GM19438 (cell line): ENCODE measurements around the gene NPSR1.
"Not testable (repeated sequence)": the region's sequence is repeated elsewhere in the genome, so short reads cannot be mapped to it uniquely, and the experiment has no call there.

ENCODE experiments used
- ATAC-seq: cut with Tn5 transposase; IDR thresholded peaks from one replicate; pipeline ENCODE4 v1.9.1; 2021; ENCODE audit warnings: low read depth; ENCODE audit not compliant: unreplicated experiment

NPSR1 gene

GRCh38 chr7:34831436-34831835 is 173.4 kb downstream of the NPSR1 start:
- no peak for ATAC-seq

DNA sequence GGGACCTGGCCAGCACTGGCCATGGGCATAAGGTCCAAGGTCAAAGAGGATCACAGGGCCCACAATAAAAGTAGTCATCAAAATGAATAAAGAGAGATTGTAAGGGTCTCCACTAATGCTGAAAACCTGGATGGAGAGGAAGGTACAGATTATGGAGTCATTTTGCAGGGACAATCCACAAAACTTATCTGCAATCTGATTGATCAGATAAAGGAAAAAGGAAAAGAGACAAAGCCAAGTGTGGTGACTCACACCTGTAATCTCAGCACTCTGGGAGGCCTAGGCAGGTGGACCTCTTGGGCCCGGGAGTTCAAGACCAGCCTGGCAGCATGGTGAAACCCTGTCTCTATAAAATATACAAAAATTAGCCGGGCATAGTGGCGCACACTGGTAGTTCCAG is 174.0 kb downstream of the NPSR1 start:
- ATAC-seq, result no peak

DNA sequence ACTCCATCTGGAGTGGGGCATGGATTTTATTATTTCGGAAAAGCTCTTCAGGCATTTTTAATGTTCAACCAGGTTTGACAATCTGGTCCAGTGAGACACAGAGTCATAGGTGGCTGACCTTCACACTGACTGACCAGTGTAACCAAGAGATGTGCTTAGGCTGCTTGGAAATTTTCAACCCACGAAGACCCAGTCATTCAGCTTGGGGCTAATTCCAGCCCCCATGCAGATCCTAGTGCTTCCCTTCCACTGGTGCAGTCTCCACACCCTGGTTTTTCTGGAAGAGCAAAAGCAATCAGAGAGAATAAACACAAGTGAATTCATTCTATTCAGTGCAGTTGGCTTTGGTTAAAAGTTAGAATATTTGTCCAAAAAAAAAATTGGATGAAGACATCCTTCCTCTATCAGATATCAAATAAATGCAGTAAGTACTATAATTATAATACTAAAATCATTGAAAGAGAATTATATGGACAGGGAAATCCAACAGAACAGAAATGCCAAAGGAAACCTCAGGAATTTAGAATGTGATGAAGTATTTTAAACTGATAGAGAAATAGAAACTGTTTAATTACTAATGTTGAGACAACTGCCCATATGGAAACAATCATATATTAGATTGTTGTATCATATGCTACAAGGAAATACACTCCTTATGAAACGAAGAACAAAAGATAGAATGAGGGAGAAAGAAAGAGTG is 178.0 kb downstream of the NPSR1 start:
- ATAC-seq, result no peak

DNA sequence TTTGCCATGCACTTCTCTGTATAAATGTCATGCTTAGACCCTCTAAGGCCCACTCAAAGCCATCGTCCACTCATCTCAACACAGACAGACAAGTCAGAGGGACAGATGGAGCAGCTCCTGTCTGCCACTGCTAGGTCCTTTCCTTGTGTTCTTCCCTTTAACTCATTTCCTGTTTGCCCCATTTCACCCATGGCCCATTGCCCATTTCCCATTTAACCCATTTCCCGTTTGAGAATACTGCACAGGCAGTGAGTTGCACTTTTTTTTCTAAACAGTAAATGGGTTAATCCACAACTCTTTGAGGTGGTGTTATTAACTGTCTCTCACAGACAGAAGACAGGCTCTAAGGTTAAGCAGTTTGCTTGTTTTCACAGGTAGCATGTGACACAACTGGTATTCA is 179.3 kb downstream of the NPSR1 start:
- no peak for ATAC-seq

DNA sequence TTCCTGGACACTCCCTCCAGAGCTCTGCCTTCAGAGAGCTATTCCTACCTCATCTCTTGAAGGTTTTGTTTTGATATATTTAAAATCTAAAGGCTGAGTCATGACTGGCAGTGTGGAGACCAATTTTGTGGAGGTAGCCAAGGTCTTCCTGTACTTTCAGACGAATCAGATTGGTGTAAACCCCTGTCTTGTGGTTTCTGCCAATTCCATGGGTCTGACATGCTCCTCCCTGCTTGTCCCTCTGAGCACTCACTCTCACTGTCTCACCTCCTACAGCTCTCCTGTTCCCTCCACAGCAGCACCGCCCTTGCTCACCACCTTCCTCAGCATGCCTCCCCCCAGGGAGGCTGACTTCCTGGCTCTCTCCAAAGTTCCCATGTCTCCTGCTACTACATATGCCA is 179.8 kb downstream of the NPSR1 start:
- no peak for ATAC-seq

DNA sequence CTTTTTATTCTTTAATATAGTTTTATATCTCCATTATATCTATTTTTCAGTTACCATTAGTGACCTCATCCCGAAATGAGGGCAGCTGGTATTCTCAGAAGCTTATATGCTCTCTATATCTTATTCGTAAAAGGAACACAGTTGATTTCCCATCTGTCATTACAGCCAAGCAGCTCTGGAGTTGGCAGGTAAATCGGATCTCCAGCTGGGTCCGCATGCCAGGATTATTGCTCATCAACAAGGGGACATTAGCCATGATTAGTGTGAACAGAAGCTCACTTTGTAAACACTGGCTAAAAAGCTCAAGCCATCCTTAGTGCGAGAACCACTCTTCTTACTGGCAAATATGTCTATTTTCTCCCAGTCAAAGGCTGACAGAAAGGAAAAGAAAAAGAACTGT is 180.3 kb downstream of the NPSR1 start:
- no peak for ATAC-seq

GRCh38 chr7:34839645-34840044 is 181.6 kb downstream of the NPSR1 start:
- ATAC-seq, result no peak

DNA sequence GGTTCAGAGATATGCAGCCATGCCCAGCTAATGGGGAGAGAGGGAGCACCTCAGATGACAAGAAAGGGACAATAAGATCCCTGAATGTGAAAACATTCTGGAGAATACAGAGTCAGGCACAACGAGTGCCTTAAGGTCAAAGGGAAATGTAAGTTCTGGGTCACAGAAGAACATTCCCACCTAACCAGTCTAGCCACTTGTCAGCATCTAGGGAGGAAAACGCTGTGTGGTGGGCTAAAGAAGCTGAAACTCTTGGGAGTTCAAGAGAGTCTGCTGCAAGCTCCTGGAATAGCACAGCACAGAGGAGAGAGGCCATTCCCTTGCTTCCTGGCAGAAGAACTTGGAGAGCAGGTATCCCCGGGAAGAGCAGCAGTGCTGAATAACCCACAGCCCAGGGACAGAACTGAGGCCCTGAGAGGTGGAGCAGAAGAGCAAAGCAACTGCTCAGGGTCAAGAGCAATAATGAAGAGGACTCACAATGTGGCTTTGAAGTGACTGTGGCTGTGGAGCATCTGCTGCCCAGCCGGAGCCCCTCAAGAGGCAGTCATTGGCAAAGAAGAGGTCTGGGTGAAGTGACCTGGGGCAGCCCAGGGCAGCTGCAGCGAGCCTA is 182.3 kb downstream of the NPSR1 start:
- no peak for ATAC-seq

DNA sequence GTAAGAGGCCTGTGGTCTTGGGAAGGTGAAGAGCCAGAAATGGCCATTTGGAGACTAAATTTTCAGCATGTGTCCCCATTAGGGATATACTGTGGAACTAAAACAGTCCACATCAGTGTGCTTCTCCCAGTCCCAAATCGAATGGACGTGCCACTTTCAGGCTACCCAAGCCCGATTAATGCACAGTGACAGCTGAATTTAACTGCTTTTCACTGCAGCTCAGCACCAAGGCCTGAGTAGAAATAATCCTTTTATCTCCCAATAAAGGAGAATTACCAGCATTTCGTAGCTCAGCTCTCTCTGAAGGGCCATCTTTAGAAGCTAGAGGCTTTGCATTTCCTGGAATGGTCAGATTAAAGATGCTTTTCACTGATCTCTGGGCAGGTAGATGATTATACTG is 183.3 kb downstream of the NPSR1 start:
- ATAC-seq, result no peak

GRCh38 chr7:34842782-34843181 is 184.8 kb downstream of the NPSR1 start:
- ATAC-seq, result no peak

DNA sequence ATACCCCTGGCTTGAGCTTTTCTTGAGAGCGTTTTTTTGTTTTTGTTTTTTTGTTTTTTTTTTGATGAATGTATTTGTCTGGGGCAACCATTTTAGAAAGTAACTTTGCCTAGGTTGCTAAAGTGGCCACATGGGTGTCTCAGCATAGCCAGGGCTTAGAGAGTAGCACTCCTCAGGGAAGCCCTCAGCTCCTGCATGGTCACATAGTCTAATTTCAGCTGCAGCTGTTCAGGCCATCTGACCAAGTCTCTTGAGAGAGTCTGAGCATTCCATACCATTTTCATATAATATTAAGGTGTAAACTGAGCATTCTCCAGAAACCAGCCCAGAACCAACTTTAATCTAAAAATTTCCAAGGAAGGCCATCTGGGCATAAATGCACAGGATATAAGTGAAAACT is 186.4 kb downstream of the NPSR1 start:
- ATAC-seq, result no peak

DNA sequence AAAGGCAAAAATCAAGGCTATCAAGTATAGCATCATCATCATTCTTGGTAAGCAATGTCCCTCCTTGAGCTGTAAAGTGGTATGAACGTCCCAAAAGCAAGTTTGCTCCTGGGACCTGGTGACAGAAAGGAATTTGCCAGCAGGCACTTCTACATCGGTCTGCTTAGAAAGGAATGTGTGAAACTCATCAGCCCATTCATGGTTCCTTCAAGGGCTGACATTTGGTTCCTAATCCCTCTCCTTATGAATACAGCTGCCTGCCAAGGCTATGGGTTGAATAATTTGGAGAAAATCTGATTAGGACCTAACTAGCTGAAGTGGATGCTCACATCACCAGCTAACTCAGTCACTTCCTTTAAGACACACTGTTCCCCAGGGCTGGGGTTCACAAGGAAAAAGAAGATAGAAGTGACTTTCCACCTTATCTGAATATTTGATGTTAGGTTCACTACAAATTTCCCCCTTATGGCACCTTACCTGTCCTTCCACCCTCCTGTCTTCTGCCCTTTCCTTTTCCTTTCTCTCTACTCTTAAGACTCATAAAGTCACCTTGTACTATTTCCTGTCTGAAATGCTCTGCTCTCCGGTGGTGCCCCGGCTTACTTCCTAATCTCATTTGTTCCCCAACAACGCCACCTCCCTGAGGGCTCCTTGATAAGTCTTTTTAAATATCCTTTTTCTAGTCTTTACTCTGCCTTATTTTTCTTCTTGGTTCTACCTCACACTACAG is 187.1 kb downstream of the NPSR1 start:
- ATAC-seq, result no peak

DNA sequence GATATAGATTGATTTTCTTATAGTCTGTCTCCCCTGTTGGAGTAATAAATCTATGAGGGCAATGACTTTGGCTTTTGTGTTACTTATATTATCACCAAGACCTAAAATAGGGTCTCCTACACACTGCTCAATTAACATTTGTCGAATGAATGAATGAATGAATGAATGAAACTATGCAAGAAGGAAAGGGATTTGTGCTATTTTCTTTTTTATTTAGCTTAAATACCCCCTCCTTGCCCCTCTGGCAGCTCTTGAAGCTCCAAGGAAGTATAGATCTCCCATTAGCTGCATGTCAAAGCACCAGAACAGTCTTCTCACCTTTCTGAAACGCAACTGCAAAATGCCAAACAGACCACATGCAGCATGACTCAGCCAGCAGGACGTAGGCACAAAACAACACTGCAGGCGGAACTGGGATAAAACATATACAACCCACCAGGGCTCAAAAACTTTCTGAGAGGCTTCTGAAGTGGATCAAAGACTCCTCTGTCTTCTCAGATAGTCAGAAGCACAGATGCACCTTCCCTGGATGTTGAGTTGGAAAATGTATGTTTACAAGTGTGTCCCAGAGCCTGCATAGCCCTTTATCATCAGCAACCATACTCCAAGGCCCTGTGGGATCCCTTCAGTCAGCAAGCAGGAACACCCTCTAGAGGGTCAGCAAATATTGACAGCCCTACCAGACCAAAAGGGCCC is 187.8 kb downstream of the NPSR1 start:
- ATAC-seq, result no peak

DNA sequence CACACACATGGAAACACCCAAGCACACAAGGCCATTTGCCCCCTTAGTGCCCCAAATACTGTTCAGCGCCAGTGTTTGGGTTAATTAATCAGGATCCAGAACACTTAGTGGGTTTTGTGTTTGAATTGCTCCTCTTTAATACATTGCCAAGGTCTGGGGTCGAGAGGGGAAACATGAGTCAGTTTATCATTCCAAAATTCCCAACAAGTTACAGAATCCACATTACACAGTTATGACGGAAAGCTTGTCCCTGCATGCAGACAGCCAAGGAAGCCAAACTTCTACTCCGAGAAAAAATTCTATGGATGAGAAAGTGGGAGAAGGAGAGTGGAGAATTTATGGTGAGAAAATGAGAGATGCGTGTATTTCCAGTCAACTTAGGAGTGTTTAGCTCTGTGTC is 189.0 kb downstream of the NPSR1 start:
- no peak for ATAC-seq

- no peak for ATAC-seq
These were observed 190.7 kb downstream of the NPSR1 start for GRCh38 chr7:34848670-34849069.

GRCh38 chr7:34849163-34849960 is 191.3 kb downstream of the NPSR1 start:
- ATAC-seq, result no peak

DNA sequence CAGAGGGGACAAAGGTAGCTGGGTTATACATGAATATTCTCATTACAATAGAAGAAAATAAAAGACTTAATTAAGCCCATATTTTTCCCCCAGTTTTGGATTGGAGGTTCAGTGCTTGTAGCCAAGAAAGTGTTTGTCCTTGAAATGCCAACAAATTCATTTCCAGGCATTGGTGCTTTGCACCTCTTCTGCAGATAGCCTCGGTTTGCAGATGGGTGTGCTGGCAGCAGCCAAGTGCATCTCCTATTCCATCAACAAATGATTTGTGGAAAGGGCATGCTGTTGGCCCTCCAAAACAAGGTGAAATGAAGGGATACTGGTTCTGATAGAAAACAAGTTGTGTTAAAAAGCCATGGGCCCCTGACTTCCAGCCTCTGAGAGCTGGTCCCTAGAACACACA is 192.0 kb downstream of the NPSR1 start:
- no peak for ATAC-seq

- no peak for ATAC-seq
These were observed 192.7 kb downstream of the NPSR1 start for GRCh38 chr7:34850681-34851080.

GRCh38 chr7:34851431-34851830 is 193.4 kb downstream of the NPSR1 start:
- ATAC-seq, result no peak

DNA sequence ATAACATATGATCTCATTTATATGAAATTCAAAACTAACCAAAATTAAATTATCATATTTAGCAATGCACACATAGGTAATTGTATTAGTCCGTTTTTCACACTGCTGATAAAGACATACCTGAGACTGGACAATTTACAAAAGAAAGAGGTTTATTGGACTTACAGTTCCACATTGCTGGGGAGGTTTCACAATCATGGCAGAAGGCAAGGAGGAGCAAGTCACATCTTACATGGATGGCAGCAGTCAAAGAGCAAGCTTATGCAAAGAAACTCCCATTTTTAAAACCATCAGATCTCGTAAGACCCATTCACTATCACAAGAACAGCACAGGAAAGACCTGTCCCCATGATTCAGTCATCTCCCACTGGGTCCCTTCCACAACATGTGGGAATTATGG is 200.4 kb downstream of the NPSR1 start:
- not testable (repeated sequence) for ATAC-seq

DNA sequence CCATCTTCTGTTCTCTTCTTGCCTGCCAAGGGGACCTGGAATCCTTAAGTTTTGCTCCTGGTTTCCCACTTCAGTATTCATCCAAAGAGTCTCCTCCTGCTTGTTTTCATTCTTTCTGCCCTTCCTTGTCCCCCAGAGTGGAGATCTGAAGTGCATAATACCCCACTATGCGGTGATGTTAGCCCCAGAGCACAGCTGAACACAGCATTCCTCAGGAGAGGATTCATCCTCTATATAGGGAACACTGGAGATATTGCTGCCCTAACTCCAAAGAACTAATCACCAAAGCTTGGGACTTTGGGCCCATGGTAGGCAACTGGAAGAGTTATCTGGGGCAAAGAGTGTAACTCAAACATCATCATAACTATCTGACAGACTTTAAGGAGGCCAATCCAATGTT is 201.3 kb downstream of the NPSR1 start:
- ATAC-seq, result not testable (repeated sequence)
